B cell (primary cell): ENCODE data around the gene SLC2A1. TPM values are rescaled to one million over a fixed set of nuclear protein-coding genes. Genes with fewer than 3 reads are reported as not detected.

ENCODE experiments used
- ATAC-seq: fragments of 200-7000 bp; cut with Tn5 transposase; one replicate; pipeline ENCODE4 v1.10.0; 2021; ENCODE audit warnings: low read depth, mild to moderate bottlenecking, moderate number of reproducible peaks, moderate library complexity
- CTCF ChIA-PET: fragments of 350-600 bp; sonication (Branson Sonifier 250); formaldehyde crosslinking; loops from one replicate; lab custom pipeline; 2021; ENCODE audit warnings: antibody characterized with exemption, inconsistent platforms; lab: Charles Lee
- POLR2A ChIA-PET: fragments of 350-600 bp; sonication (Branson Sonifier 250); formaldehyde crosslinking; loops from one replicate; lab custom pipeline; 2021; ENCODE audit warnings: antibody characterized with exemption; lab: Charles Lee
- DNase-seq: peaks from one replicate; pipeline ENCODE4 v3.0.0; 2013
- H2AFZ ChIP-seq: 2 replicates; pipeline ENCODE4 v1.6.1; 2012; ENCODE audit warnings: mild to moderate bottlenecking, low read depth, low read length; ENCODE audit not compliant: insufficient read depth, poor library complexity, severe bottlenecking
- H3K27ac ChIP-seq, 2 donors: 1 replicate in 1 of 2; 2 replicates in 1 of 2; pipeline ENCODE4 v1.5.1; 2012 to 2013; ENCODE audit warnings: low read length in 2 of 2, mild to moderate bottlenecking in 2 of 2, moderate library complexity in 1 of 2
- H3K27me3 ChIP-seq, 4 experiments: fragments of 200-600 bp in 1 of 4; sonication (generic) in 1 of 4; replicated peaks in 1 of 4; 1 replicate in 2 of 4; 2 replicates in 2 of 4; pipeline versions ENCODE4 v1.6.1 to v1.7.0; 2013 to 2016; ENCODE audit warnings: low read length in 3 of 4, mild to moderate bottlenecking in 2 of 4, mixed read lengths in 1 of 4, moderate library complexity in 1 of 4; ENCODE audit not compliant: insufficient read depth in 4 of 4, control insufficient read depth in 3 of 4; ENCODE audit errors: control extremely low read depth in 1 of 4
- H3K36me3 ChIP-seq, 2 experiments: replicated peaks in 1 of 2; 1 replicate in 1 of 2; 2 replicates in 1 of 2; pipeline versions ENCODE4 v1.6.1 to v1.7.1; 2013; ENCODE audit warnings: low read length in 1 of 2; ENCODE audit not compliant: insufficient read depth in 2 of 2, control insufficient read depth in 1 of 2; ENCODE audit errors: control extremely low read depth in 1 of 2, extremely low read depth in 1 of 2
- H3K4me1 ChIP-seq, 2 donors: fragments of 200-600 bp in 1 of 2; sonication (generic) in 1 of 2; 1 replicate in 1 of 2; 2 replicates in 1 of 2; pipeline versions ENCODE4 v1.5.1 to v1.6.1; 2013 to 2017; ENCODE audit warnings: low read length in 2 of 2; ENCODE audit not compliant: control insufficient read depth in 2 of 2, insufficient read depth in 2 of 2
- H3K4me2 ChIP-seq: replicated peaks from 2 replicates; pipeline ENCODE3; 2012; ENCODE audit warnings: mild to moderate bottlenecking, low read depth, low read length; ENCODE audit not compliant: poor library complexity, severe bottlenecking
- H3K4me3 ChIP-seq, 5 experiments: fragments of 200-600 bp in 1 of 5; sonication (generic) in 1 of 5; 1 replicate in 3 of 5; 2 replicates in 2 of 5; pipeline versions ENCODE4 v1.5.1 to v1.7.0; 2011 to 2016; ENCODE audit warnings: low read length in 4 of 5, mild to moderate bottlenecking in 4 of 5, low read depth in 2 of 5, control low read depth in 1 of 5, moderate library complexity in 1 of 5; ENCODE audit not compliant: insufficient read depth in 1 of 5; ENCODE audit errors: control extremely low read depth in 1 of 5, extremely low read depth in 1 of 5
- H3K79me2 ChIP-seq: fragments of 200-600 bp; sonication (generic); one replicate; pipeline ENCODE4 v1.6.0; 2016; ENCODE audit warnings: low read length; ENCODE audit not compliant: control insufficient read depth, insufficient read depth
- H3K9ac ChIP-seq: fragments of 200-600 bp; sonication (generic); 2 replicates; pipeline ENCODE4 v1.6.1; 2017; ENCODE audit warnings: mild to moderate bottlenecking, low read length, moderate library complexity
- H3K9me3 ChIP-seq, 3 donors: one replicate each; pipeline versions ENCODE4 v1.6.1 to v1.7.1; 2013; ENCODE audit warnings: low read length in 2 of 3; ENCODE audit not compliant: control insufficient read depth in 2 of 3, insufficient read depth in 1 of 3; ENCODE audit errors: control extremely low read depth in 1 of 3
- H4K20me1 ChIP-seq: 2 replicates; pipeline ENCODE4 v1.6.0; 2012; ENCODE audit warnings: mild to moderate bottlenecking, low read length; ENCODE audit not compliant: insufficient read depth, control insufficient read depth, poor library complexity, severe bottlenecking
- H3K27ac Mint-ChIP-seq: one replicate; pipeline ENCODE4 v1.8.0; 2021; ENCODE audit warnings: mixed read lengths
- H3K27me3 Mint-ChIP-seq: one replicate; pipeline ENCODE4 v1.8.0; 2021; ENCODE audit warnings: mixed read lengths
- H3K4me1 Mint-ChIP-seq: one replicate; pipeline ENCODE4 v1.8.0; 2021; ENCODE audit warnings: mixed read lengths
- H3K4me3 Mint-ChIP-seq: one replicate; pipeline ENCODE4 v1.8.0; 2021; ENCODE audit warnings: mixed read lengths
- H3K9me3 Mint-ChIP-seq: one replicate; pipeline ENCODE4 v1.8.0; 2022; ENCODE audit warnings: mixed read lengths; ENCODE audit not compliant: insufficient read depth
- EZH2 ChIP-seq: IDR thresholded peaks from 2 replicates; pipeline ENCODE4 v1.6.1; 2012; ENCODE audit warnings: borderline replicate concordance, low read depth, mild to moderate bottlenecking, moderate library complexity, low read length; ENCODE audit not compliant: insufficient read depth, poor library complexity, severe bottlenecking
- whole genome bisulfite sequencing: methylation state at CpG from one replicate; pipeline ENCODE4 v1.1.5; 2013; ENCODE audit warnings: missing lambda C conversion rate; ENCODE audit not compliant: insufficient coverage; 5-methylcytosine and 5-hydroxymethylcytosine counted together
- intact Hi-C: fragments of 100-400 bp; cut with micrococcal nuclease; formaldehyde crosslinking; loops from one replicate; pipeline ENCODE4 v1.10.0; 2022
- polyA plus RNA-seq: library from polyadenylated mRNA; depleted of rRNA; stranded (reverse); fragments of >200 nt; gene quantifications from 2 replicates; pipeline ENCODE4 v1.2.3, GENCODE V29; 2012
- total RNA-seq, 2 donors: library from RNA; stranded (reverse); fragments of 120-200 nt in 1 of 2; gene quantifications; 1 replicate in 1 of 2; 2 replicates in 1 of 2; pipeline versions ENCODE4 v1.2.3 to v1.2.4, GENCODE V29; 2013 to 2022
- TF ChIP-seq, protein P1 (sequence below): fragments of 200-600 bp; IDR thresholded peaks from one replicate; pipeline ENCODE4 v1.8.0; 2022; ENCODE audit warnings: antibody characterized with exemption, mild to moderate bottlenecking

Gene SLC2A1
- total and polyA plus RNA-seq, 2 donors (not counting 1 experiment from before 2014, with no cell fraction given) = 223 to 240 TPM

GRCh38 chr1:42960566-42961311 lies 2.1 kb upstream of the SLC2A1 start:
- Histone ChIP-seq H3K9ac (no peak overlapping the region), H3K9me3 (no peaks in the 10 kb centered on the region), H3K4me1 (peaks cover 44 to 65% of the 10 kb centered on the region in 2 donors), H3K27ac (no peak overlapping the region), H3K4me3 (peak overlapping the region in 1 of 5 experiments; percentile 1), H3K36me3 (peaks cover 0 to 4% of the 10 kb centered on the region in 2 experiments), H4K20me1 (peaks cover 16% of the 10 kb centered on the region), H3K27me3 (no peaks in the 10 kb centered on the region), H2AFZ (no peak overlapping the region), H3K79me2 (peaks cover 50% of the 10 kb centered on the region), H3K4me2 (peak overlapping the region; percentile 86)
- Mint-ChIP-seq H3K27me3 (no peaks in the 10 kb centered on the region), H3K4me3 (peak overlapping the region; percentile 83), H3K9me3 (no peaks in the 10 kb centered on the region), H3K27ac (peak overlapping the region; percentile 83), H3K4me1 (peaks cover 55% of the 10 kb centered on the region)
- ChIA-PET CTCF (interaction anchor here (0.5 to 5.4 kb wide), 10 partner anchors 8 to 113 kb away, joined by 3 to 57 read pairs (median 4); no protein-coding TSS in a partner anchor), POLR2A (interaction anchor here (0.6 to 18.1 kb wide), 4 partner anchors 14 to 503 kb away, joined by 3 to 209 read pairs (median 16); no protein-coding TSS in a partner anchor)
- 100% methylated on average over 2 of the region's 9 CpGs for WGBS
- intact Hi-C loops = no loop called here
- TF ChIP-seq, protein P1, sequence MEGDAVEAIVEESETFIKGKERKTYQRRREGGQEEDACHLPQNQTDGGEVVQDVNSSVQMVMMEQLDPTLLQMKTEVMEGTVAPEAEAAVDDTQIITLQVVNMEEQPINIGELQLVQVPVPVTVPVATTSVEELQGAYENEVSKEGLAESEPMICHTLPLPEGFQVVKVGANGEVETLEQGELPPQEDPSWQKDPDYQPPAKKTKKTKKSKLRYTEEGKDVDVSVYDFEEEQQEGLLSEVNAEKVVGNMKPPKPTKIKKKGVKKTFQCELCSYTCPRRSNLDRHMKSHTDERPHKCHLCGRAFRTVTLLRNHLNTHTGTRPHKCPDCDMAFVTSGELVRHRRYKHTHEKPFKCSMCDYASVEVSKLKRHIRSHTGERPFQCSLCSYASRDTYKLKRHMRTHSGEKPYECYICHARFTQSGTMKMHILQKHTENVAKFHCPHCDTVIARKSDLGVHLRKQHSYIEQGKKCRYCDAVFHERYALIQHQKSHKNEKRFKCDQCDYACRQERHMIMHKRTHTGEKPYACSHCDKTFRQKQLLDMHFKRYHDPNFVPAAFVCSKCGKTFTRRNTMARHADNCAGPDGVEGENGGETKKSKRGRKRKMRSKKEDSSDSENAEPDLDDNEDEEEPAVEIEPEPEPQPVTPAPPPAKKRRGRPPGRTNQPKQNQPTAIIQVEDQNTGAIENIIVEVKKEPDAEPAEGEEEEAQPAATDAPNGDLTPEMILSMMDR = no peak
- TF ChIP-seq EZH2 = no peak
- DNase-seq = no peak
- no peak for ATAC-seq

- DNase-seq (no peak), ATAC-seq (no peak)
- CTCF ChIA-PET = interaction anchor here (0.6 to 5.4 kb wide), 8 partner anchors 23 to 251 kb away, joined by 3 to 57 read pairs (median 4); no protein-coding TSS in a partner anchor
- Mint-ChIP-seq H3K27ac (peak overlapping the region; percentile 83), H3K27me3 (no peaks in the 10 kb centered on the region), H3K4me3 (peak overlapping the region; percentile 83), H3K9me3 (no peaks in the 10 kb centered on the region), H3K4me1 (peaks cover 62% of the 10 kb centered on the region)
- H3K27me3 ChIP-seq = no peaks in the 10 kb centered on the region
- TF ChIP-seq, protein P1 = no peak
- no peak for TF ChIP-seq EZH2
- H3K36me3 ChIP-seq = peaks cover 0 to 10% of the 10 kb centered on the region in 2 experiments
- H3K9ac ChIP-seq = peak overlapping the region; percentile 94
- H3K4me3 ChIP-seq = peak overlapping the region in 1 of 5 experiments; percentile 93
- no peak overlapping the region for H3K27ac ChIP-seq
- H3K4me2 ChIP-seq = peak overlapping the region; percentile 86
- intact Hi-C loops = no loop called here
- peaks cover 23% of the 10 kb centered on the region for H4K20me1 ChIP-seq
- H3K9me3 ChIP-seq = no peaks in the 10 kb centered on the region
- peaks cover 57% of the 10 kb centered on the region for H3K79me2 ChIP-seq
- 83% methylated on average over 1 of the region's 1 CpG for WGBS
- peaks cover 51 to 71% of the 10 kb centered on the region in 2 donors for H3K4me1 ChIP-seq
- H2AFZ ChIP-seq = no peak overlapping the region
- POLR2A ChIA-PET = interaction anchor here (0.6 to 18.1 kb wide), 5 partner anchors 12 to 41 kb away, joined by 3 to 209 read pairs (median 7); no protein-coding TSS in a partner anchor
Measured at GRCh38 chr1:42960122-42960390, 1.4 kb upstream of the SLC2A1 start.
